Fibroblast of mammary gland (primary cell): Measurements from ENCODE around the gene TRAP1.

Experiments used
- DNase-seq: peaks from one replicate; pipeline ENCODE4 v3.0.0-alpha.2; 2010; ENCODE audit warnings: low read depth
- H3K4me3 ChIP-seq: 2 replicates; pipeline ENCODE4 v1.5.1; 2011; ENCODE audit warnings: low read depth, mild to moderate bottlenecking, low read length, moderate library complexity; ENCODE audit not compliant: control insufficient read depth
- TF ChIP-seq, protein P1 (sequence below): conservative IDR thresholded peaks from 2 replicates; pipeline ENCODE4 v1.5.1; 2011; ENCODE audit warnings: low read depth, low read length, inconsistent platforms; ENCODE audit not compliant: control insufficient read depth, insufficient read depth

The TRAP1 gene

DNA sequence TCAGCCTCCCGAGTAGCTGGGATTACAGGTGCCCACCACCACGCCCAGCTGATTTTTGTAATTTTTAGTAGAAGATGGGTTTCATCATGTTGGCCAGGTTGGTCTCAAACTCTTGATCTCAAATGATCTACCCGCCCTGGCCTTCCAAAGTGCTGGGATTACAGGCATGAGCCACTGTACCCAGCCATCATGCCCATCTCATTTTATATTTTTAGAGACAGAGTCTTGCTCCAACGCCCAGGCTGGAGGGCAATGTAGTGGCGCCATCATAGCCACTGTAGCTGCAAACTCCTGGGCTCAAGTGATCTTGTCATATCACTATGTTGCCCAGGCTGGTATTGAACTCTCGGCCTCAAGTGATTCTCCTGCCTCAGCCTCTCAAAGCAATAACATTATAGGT lies 43.2 kb upstream of the TRAP1 start:
- TF ChIP-seq, protein P1, sequence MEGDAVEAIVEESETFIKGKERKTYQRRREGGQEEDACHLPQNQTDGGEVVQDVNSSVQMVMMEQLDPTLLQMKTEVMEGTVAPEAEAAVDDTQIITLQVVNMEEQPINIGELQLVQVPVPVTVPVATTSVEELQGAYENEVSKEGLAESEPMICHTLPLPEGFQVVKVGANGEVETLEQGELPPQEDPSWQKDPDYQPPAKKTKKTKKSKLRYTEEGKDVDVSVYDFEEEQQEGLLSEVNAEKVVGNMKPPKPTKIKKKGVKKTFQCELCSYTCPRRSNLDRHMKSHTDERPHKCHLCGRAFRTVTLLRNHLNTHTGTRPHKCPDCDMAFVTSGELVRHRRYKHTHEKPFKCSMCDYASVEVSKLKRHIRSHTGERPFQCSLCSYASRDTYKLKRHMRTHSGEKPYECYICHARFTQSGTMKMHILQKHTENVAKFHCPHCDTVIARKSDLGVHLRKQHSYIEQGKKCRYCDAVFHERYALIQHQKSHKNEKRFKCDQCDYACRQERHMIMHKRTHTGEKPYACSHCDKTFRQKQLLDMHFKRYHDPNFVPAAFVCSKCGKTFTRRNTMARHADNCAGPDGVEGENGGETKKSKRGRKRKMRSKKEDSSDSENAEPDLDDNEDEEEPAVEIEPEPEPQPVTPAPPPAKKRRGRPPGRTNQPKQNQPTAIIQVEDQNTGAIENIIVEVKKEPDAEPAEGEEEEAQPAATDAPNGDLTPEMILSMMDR, result no peak
- DNase-seq, result no peak
- H3K4me3 ChIP-seq, result no peak overlapping the region

DNA sequence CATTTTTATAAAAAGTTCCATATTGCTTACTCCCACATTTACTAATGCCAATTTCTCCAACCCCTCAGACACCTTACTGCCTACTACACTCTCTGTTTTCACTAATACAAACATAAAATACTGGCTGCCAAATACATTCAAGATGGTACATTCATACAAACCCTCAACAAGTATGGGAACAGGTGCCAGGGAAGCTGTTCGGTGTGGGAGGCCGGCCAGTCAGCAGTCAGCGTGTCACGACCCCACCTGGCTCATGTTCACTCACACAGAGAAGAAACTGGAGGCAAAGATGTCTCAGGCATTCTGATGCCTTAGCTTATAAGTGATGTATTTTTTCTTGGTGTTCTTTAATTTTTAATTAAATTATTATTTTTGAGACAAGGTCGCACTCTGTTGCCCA lies 42.4 kb upstream of the TRAP1 start:
- DNase-seq, result no peak
- no peak overlapping the region for H3K4me3 ChIP-seq
- TF ChIP-seq, protein P1, result no peak

DNA sequence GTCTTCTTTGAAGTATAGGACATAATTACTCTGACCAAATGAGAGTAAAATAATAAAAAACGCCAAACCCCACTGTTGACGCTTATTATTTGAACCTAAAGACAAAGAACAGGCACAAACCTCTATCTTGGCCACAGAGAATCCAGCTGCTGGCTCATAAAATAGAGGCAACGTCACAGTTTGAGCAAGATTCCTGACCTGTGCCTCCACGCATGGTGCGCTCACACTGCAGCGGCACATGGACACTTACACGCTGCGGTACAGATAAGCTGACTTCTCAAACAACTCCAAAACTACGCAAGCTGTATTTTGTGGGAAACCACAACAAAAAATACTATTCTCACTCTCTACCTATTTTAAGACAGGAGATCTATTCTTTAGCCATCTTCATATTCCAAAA lies 38.8 kb upstream of the TRAP1 start:
- H3K4me3 ChIP-seq, result no peak overlapping the region
- DNase-seq, result no peak
- TF ChIP-seq, protein P1, result no peak

DNA sequence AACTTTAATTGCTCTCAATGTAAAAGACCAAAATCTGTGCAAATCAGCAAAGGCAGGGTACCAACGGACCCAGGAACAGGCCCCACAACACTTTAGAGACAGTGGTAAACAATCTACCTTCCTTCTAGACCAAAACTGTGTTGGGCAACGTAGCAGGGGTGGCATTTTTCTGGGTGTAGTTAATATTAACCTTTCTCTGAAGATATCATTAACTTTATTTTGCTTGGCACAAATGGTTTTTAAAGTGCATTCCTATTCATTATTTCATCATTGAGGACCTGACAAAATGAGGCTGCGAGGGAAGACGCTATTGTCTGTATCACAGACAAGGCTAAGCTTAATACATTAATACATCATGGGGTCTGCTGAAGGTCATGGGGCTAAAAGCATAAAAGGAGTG lies 37.9 kb upstream of the TRAP1 start:
- DNase-seq, result no peak
- H3K4me3 ChIP-seq, result no peak overlapping the region
- TF ChIP-seq, protein P1, result no peak

DNA sequence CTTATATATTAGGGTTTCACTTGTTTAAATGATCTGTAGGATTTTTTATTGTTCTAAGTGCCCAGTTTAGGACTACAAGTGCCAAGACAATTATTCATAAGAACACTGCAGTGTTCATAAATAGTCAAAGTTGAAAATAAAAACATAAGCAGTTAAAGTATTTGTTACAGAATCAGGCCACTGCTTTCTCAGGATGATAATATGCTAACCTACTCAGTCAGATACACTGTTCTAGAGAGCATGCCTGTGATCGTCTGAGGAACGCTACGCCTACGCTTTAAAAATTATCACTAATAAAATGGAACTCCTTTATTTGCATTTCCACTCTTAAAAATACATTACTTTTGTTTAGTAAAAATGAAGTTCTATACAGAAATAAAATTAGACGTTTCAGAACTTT lies 37.4 kb upstream of the TRAP1 start:
- TF ChIP-seq, protein P1, result no peak
- no peak for DNase-seq

DNA sequence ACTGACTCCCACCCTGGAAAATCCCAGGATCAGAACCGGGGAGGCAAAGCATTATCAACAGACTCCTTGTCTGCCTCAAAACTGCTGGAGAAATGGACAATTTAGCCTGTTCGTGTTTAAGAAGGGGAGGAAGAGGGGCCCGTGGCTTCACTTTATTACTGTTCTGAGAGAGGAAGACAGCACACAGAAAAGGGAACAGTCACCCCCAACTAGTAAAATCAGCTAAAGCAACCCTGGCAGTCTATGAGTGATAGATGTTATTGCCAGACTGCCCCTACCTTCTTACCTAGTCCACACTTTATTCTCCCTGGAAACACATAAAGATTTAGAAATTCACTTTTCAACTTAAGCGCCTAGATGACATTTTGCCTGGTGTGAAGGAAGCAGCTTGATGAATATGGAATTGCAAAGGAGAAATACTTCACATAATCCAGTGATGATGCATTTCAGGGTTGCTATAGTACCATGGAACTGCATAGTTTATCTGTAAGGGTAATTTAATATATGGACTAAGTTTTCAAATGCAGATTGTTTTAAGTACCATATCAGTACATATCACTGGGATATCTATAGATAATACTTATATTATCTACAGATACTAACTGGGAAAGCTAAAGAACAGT lies 36.9 kb upstream of the TRAP1 start:
- H3K4me3 ChIP-seq, result no peak overlapping the region
- no peak for DNase-seq
- TF ChIP-seq, protein P1, result no peak

More for the DNA sequence above, 37.4 kb upstream of the TRAP1 start:
- no peak overlapping the region for H3K4me3 ChIP-seq

DNA sequence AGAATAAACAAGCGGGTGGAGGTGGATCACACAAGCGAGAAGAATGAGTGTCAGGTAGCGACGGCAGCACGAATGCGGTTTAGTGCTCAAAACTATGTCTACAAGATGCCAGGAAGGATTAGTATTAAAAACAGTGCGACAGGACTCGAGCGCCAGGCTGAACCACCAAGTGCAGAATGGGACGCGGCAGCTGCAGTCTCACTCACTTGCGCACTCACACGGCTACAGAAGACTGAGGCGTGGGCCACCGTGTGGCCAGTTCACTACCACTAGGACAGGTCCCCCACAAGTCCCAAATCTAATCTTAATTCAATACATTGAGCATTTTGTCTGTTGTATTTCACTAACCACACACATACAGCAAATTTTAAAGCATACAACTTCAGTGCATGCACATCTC lies 35.7 kb upstream of the TRAP1 start:
- no peak for DNase-seq

More for the DNA sequence above, 35.7 kb upstream of the TRAP1 start:
- TF ChIP-seq, protein P1, result no peak
- no peak overlapping the region for H3K4me3 ChIP-seq
